ENCODE measurements around the gene KCTD7.
A peak's percentile ranks its signal among the peaks of the same experiment; 100 is the strongest.
"Not testable (repeated sequence)": the region's sequence is repeated elsewhere in the genome, so short reads cannot be mapped to it uniquely, and the experiment has no call there.

KCTD7 gene

DNA sequence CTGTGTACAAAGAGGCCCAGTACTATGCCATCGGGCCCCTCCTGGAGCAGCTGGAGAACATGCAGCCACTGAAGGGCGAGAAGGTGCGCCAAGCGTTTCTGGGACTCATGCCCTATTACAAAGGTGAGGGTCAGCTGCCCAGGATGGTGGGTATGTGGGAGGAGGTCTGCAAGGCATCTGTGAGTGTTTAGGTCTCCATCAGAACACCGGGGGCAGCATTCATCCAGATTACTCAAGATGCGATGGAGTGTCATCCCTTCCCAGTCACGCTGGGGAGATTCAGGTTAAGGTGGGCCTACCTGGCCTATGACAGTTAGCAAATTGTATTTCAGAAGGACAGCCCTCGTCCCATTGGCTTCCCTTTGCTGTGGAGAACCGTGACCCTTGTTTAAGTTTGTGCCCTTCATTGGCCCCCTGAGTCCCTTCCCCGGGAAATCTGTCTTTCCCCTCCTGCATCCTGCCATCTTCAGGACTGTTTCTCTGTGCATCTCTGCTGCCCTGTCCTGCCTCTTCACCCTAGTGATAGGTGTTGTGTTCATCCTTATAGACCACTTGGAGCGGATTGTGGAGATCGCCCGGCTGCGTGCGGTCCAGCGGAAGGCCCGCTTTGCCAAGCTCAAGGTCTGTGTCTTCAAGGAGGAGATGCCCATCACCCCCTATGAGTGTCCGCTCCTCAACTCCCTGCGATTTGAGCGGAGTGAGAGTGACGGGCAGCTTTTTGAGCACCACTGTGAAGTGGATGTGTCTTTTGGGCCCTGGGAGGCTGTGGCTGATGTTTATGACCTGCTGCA lies 9.8 kb downstream of the KCTD7 start:
- Histone ChIP-seq H3K36me3 (ENCODE audit: control insufficient read depth in 2 of 2, insufficient read depth in 2 of 2, low read length in 2 of 2) (peaks cover 45 to 56% of the 10 kb centered on the region in 2 donors), H3K4me1 (ENCODE audit: control insufficient read depth, insufficient read depth, low read length) (no peaks in the 10 kb centered on the region), H3K27me3 (ENCODE audit: control insufficient read depth in 1 of 2, insufficient read depth in 2 of 2, low read length in 2 of 2) (no peaks in the 10 kb centered on the region), H3K4me3 (ENCODE audit: low read length in 2 of 2) (no peak overlapping the region), H3K9ac (ENCODE audit: low read length in 2 of 2) (no peak overlapping the region), H3K9me3 (ENCODE audit: control insufficient read depth in 2 of 2, low read length in 2 of 2) (no peaks in the 10 kb centered on the region), H3K27ac (ENCODE audit: low read length) (no peak overlapping the region)

DNA sequence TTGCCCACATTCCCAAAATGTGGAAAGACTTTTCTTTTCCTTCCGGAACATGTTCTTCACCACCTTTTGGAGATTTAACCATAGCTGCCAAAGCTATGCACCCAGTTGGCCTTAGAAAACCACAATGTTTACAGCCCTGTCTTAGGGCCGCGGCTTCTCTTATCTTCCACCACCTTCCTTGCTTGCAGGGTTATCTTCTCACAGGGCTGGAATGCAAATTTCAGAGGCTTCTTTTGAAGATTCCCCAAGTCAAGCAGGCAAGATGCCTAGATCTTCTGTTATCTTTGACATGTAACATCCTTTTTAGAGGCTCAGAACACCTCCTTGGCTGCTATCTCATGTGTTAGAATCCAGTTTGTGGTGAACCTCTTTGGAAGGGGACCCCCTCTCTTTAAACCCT lies 11.1 kb downstream of the KCTD7 start:
- H3K36me3 ChIP-seq (ENCODE audit: control insufficient read depth in 2 of 2, insufficient read depth in 2 of 2, low read length in 2 of 2): peaks cover 48 to 60% of the 10 kb centered on the region in 2 donors
- no peak overlapping the region for H3K4me3 ChIP-seq (ENCODE audit: low read length in 2 of 2)
- H3K4me1 ChIP-seq (ENCODE audit: control insufficient read depth, insufficient read depth, low read length): no peaks in the 10 kb centered on the region
- H3K27ac ChIP-seq (ENCODE audit: low read length): no peak overlapping the region
- no peaks in the 10 kb centered on the region for H3K27me3 ChIP-seq (ENCODE audit: control insufficient read depth in 1 of 2, insufficient read depth in 2 of 2, low read length in 2 of 2)
- no peaks in the 10 kb centered on the region for H3K9me3 ChIP-seq (ENCODE audit: control insufficient read depth in 2 of 2, low read length in 2 of 2)
- no peak overlapping the region for H3K9ac ChIP-seq (ENCODE audit: low read length in 2 of 2)

DNA sequence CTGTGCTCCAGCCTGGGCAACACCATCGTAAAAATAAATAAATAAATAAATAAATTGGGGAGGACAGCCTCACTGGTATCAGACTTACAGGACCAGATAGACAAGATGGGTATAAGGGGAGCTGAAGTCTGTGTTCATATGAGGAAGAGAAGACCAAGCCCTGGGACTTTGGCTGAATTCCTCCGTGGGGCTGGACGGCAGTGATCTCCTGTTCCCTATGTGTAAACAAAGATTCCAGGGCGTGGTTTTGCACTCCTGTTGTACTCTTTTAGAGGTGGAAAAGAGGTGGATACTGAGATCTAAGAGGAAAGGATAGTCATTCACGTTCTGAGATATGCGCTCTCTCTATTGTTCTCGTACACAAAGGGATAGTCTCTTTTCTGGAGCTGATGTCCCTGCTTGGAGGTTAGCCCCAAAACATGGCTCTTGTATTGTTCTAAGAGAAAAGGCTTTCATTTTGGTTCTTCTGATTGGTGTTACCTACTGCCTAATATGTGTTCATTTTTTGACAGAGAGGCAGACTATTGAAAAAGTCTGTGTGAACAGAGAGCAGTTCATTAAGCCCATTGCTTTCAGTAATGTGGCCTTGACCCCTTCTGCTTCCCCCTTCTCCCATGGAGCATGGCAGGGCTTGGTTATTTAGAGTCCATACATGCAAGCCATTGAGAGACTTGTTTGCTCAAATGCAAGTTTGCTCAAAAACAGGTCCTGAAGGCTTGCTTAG lies 12.3 kb downstream of the KCTD7 start:
- Histone ChIP-seq H3K36me3 (ENCODE audit: control insufficient read depth in 2 of 2, insufficient read depth in 2 of 2, low read length in 2 of 2) (peaks cover 45 to 65% of the 10 kb centered on the region in 2 donors), H3K27ac (ENCODE audit: low read length) (no peak overlapping the region), H3K4me1 (ENCODE audit: control insufficient read depth, insufficient read depth, low read length) (no peaks in the 10 kb centered on the region), H3K9ac (ENCODE audit: low read length in 2 of 2) (no peak overlapping the region), H3K27me3 (ENCODE audit: control insufficient read depth in 1 of 2, insufficient read depth in 2 of 2, low read length in 2 of 2) (no peaks in the 10 kb centered on the region), H3K9me3 (ENCODE audit: control insufficient read depth in 2 of 2, low read length in 2 of 2) (no peaks in the 10 kb centered on the region), H3K4me3 (ENCODE audit: low read length in 2 of 2) (no peak overlapping the region)

DNA sequence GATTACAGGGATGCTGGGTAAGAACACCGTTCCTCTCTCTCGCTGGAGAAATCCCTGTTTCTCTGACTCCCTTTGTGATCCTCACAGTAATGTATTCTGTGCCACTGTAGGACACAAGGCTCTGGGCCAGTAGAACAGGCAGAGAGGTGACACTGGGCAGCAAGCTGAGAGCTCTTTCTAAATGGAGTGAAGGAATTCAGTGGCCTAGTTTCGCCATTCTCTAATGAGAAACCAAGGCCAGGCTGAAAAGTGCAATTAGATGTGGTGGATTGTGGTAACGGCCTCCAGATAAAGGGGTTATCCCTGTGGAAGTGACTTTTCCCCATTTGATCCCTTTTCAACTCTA lies 12.8 kb downstream of the KCTD7 start:
- no peaks in the 10 kb centered on the region for H3K9me3 ChIP-seq (ENCODE audit: control insufficient read depth in 2 of 2, low read length in 2 of 2)
- peaks cover 45 to 65% of the 10 kb centered on the region in 2 donors for H3K36me3 ChIP-seq (ENCODE audit: control insufficient read depth in 2 of 2, insufficient read depth in 2 of 2, low read length in 2 of 2)
- H3K4me1 ChIP-seq (ENCODE audit: control insufficient read depth, insufficient read depth, low read length): no peaks in the 10 kb centered on the region
- no peak overlapping the region for H3K4me3 ChIP-seq (ENCODE audit: low read length in 2 of 2)
- H3K27me3 ChIP-seq (ENCODE audit: control insufficient read depth in 1 of 2, insufficient read depth in 2 of 2, low read length in 2 of 2): no peaks in the 10 kb centered on the region
- H3K27ac ChIP-seq (ENCODE audit: low read length): no peak overlapping the region
- no peak overlapping the region for H3K9ac ChIP-seq (ENCODE audit: low read length in 2 of 2)

DNA sequence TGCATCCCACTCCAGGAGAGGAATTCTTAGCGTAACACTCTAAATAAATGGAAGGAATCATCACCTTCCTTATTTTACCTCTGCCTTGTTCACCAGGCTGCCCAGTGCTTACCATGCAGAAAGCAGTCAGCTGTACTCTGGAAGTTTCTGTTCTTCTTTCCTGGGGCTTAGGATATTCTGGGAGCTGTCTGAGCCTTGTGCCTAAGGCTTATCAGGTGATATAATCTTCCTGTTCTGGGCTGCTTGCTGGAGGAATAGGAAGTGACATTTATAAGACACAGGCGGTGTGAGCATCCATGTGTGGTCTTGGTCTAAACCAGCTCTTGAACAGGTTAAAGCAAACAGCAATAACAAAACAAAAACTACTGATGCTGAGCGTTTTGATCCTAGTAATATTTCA lies 13.5 kb downstream of the KCTD7 start:
- no peaks in the 10 kb centered on the region for H3K9me3 ChIP-seq (ENCODE audit: control insufficient read depth in 2 of 2, low read length in 2 of 2)
- H3K27ac ChIP-seq (ENCODE audit: low read length): no peak overlapping the region
- peaks cover 48 to 68% of the 10 kb centered on the region in 2 donors for H3K36me3 ChIP-seq (ENCODE audit: control insufficient read depth in 2 of 2, insufficient read depth in 2 of 2, low read length in 2 of 2)
- no peak overlapping the region for H3K9ac ChIP-seq (ENCODE audit: low read length in 2 of 2)
- H3K4me1 ChIP-seq (ENCODE audit: control insufficient read depth, insufficient read depth, low read length): no peaks in the 10 kb centered on the region
- H3K27me3 ChIP-seq (ENCODE audit: control insufficient read depth in 1 of 2, insufficient read depth in 2 of 2, low read length in 2 of 2): no peaks in the 10 kb centered on the region
- no peak overlapping the region for H3K4me3 ChIP-seq (ENCODE audit: low read length in 2 of 2)

DNA sequence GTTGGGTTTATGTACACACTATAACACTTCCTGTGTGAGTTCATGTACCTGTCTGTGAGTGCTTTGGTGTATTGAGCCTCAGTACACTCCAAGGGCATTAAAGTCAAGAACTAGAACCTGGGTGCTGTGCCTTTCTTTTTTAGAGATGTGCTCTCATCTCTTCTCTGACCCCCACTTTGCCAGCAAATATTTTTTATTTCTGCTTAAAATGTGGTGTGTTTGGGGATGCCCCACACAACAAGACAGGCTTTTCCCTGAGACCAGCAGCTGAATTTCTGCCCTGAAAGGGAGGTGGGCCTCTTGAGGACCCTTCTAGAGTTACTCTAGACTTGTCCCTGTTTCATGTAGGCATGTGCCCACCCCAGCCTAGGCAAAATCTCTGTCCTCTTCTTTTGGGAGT lies 14.3 kb downstream of the KCTD7 start:
- H3K36me3 ChIP-seq (ENCODE audit: control insufficient read depth in 2 of 2, insufficient read depth in 2 of 2, low read length in 2 of 2): peaks cover 48 to 70% of the 10 kb centered on the region in 2 donors
- no peak overlapping the region for H3K9ac ChIP-seq (ENCODE audit: low read length in 2 of 2)
- no peak overlapping the region for H3K27ac ChIP-seq (ENCODE audit: low read length)
- H3K4me3 ChIP-seq (ENCODE audit: low read length in 2 of 2): no peak overlapping the region
- H3K27me3 ChIP-seq (ENCODE audit: control insufficient read depth in 1 of 2, insufficient read depth in 2 of 2, low read length in 2 of 2): no peaks in the 10 kb centered on the region
- H3K4me1 ChIP-seq (ENCODE audit: control insufficient read depth, insufficient read depth, low read length): no peaks in the 10 kb centered on the region
- H3K9me3 ChIP-seq (ENCODE audit: control insufficient read depth in 2 of 2, low read length in 2 of 2): no peaks in the 10 kb centered on the region

DNA sequence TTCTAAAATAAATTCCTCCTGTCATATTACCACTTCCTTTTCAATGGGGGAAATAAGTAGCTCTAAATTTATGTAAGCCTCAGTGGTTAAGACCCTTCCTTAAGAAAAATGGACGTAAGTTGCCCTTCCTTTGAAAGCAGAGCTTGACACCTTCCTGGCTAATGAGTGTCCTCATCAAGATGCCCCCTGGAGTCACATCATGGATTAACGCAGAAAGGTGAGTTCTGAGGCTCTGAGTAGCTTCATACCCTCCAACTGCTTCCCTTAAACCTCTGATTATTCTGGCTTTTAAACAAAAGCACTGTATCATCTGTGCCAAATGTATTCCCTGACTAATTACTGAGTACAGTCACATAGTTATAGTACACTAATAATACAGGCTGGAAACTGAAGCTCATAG lies 14.7 kb downstream of the KCTD7 start:
- no peak overlapping the region for H3K9ac ChIP-seq (ENCODE audit: low read length in 2 of 2)
- no peaks in the 10 kb centered on the region for H3K27me3 ChIP-seq (ENCODE audit: control insufficient read depth in 1 of 2, insufficient read depth in 2 of 2, low read length in 2 of 2)
- H3K4me3 ChIP-seq (ENCODE audit: low read length in 2 of 2): no peak overlapping the region
- H3K36me3 ChIP-seq (ENCODE audit: control insufficient read depth in 2 of 2, insufficient read depth in 2 of 2, low read length in 2 of 2): peaks cover 46 to 66% of the 10 kb centered on the region in 2 donors
- H3K27ac ChIP-seq (ENCODE audit: low read length): no peak overlapping the region
- H3K9me3 ChIP-seq (ENCODE audit: control insufficient read depth in 2 of 2, low read length in 2 of 2): no peaks in the 10 kb centered on the region
- no peaks in the 10 kb centered on the region for H3K4me1 ChIP-seq (ENCODE audit: control insufficient read depth, insufficient read depth, low read length)

DNA sequence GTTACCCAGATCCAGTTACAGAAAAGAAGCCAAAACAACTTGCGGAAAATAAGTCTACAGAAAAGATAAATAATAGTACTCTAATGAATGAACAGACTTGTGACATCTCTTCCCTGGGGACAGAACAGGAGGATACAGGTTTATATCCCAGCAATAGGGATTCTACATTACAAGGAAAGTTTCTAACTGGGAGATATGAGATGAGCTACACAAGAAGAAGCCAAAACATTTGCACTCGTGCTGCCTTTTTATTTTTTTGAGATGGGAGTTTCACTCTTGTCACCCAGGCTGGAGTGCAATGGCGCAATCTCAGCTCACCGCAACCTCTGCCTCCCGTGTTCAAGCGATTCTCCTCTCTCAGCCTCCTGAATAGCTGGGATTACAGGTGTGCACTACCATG lies 22.3 kb downstream of the KCTD7 start:
- H3K9ac ChIP-seq (ENCODE audit: low read length in 2 of 2); H3K4me1 ChIP-seq (ENCODE audit: control insufficient read depth, insufficient read depth, low read length); H3K9me3 ChIP-seq (ENCODE audit: control insufficient read depth in 2 of 2, low read length in 2 of 2); H3K36me3 ChIP-seq (ENCODE audit: control insufficient read depth in 2 of 2, insufficient read depth in 2 of 2, low read length in 2 of 2); H3K27ac ChIP-seq (ENCODE audit: low read length); H3K4me3 ChIP-seq (ENCODE audit: low read length in 2 of 2); H3K27me3 ChIP-seq (ENCODE audit: control insufficient read depth in 1 of 2, insufficient read depth in 2 of 2, low read length in 2 of 2): not testable (repeated sequence)

DNA sequence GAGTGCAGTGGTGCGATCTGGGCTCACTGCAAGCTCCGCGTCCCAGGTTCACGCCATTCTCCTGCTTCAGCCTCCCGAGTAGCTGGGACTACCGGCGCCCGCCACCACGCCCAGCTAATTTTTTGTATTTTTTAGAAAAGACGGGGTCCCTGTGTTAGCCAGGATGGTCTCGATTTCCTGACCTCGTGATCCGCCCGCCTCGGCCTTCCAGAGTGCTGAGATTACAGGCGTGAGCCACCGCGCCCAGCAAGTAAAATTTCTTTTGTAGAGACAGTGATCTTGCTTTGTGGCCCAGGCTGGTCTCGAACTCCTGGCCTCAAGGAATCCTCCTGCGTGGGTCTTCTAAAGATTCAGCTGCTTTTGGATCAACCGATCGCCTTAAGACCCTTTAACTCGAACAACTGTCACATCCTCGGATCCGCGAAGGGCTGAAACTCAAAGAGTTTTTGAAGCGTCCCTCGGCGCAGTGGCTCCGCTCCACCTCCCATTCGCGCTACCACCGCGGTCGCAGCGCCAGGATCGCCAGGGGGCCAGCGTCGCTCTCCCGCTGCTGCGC lies 25.1 kb downstream of the KCTD7 start:
- peak overlapping the region; percentile 99 for H3K27ac ChIP-seq (ENCODE audit: low read length)
- peak overlapping the region; percentile 84 to 86 for H3K4me3 ChIP-seq (ENCODE audit: low read length in 2 of 2)
- peak overlapping the region; percentile 89 to 96 for H3K9ac ChIP-seq (ENCODE audit: low read length in 2 of 2)
- H3K36me3 ChIP-seq (ENCODE audit: control insufficient read depth in 2 of 2, insufficient read depth in 2 of 2, low read length in 2 of 2); H3K9me3 ChIP-seq (ENCODE audit: control insufficient read depth in 2 of 2, low read length in 2 of 2); H3K27me3 ChIP-seq (ENCODE audit: control insufficient read depth in 1 of 2, insufficient read depth in 2 of 2, low read length in 2 of 2): not testable (repeated sequence)
- peaks cover 10% of the 10 kb centered on the region for H3K4me1 ChIP-seq (ENCODE audit: control insufficient read depth, insufficient read depth, low read length)

DNA sequence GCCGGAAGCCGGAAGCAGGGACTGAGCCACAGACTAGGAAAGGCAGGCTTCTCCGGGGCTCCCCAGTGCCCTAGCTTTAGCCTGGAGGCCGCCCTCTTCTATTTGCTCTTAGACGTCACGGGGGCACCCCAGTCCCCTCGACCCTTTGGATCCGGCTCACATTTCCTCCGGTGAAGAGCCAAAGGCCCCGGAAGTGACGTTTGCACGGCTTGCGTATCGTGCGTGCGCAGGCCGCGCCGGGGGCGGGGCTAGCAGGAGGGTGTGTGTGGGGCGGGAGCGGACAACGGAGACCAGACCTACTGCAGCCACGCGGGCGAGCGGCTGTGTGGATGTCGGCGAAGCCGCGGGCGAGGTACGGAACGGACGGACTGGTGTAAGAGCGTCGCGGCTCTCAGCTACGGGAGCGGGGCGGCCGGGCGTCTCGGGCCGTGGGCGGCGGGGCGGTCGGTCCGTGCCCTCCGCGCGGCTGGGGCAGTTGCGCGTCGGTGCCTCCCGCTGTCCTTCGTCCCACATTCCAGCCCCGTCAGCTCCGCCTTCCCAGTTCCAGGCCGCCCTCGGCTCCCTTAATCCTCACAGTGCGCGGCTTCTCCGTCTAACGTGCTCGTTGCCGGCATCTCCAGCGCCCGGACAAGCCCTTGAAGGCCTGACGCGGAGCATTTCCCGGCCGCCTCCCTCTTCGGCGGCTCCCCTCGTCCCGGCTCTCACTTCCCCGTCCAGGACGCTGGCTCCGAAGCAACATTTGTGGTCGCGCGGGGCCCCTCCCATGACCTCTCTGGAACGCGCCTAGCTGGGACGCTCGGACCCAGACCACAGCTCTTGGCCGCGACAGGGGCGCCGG lies 25.8 kb downstream of the KCTD7 start:
- peak overlapping the region; percentile 89 to 96 for H3K9ac ChIP-seq (ENCODE audit: low read length in 2 of 2)
- no peaks in the 10 kb centered on the region for H3K36me3 ChIP-seq (ENCODE audit: control insufficient read depth in 2 of 2, insufficient read depth in 2 of 2, low read length in 2 of 2)
- peak overlapping the region; percentile 99 for H3K27ac ChIP-seq (ENCODE audit: low read length)
- no peaks in the 10 kb centered on the region for H3K9me3 ChIP-seq (ENCODE audit: control insufficient read depth in 2 of 2, low read length in 2 of 2)
- no peaks in the 10 kb centered on the region for H3K27me3 ChIP-seq (ENCODE audit: control insufficient read depth in 1 of 2, insufficient read depth in 2 of 2, low read length in 2 of 2)
- H3K4me1 ChIP-seq (ENCODE audit: control insufficient read depth, insufficient read depth, low read length): peaks cover 10% of the 10 kb centered on the region
- H3K4me3 ChIP-seq (ENCODE audit: low read length in 2 of 2): peak overlapping the region; percentile 84 to 86

All from stomach smooth muscle (tissue), 2 donors.